ENCODE data around the gene GRIP1.

The GRIP1 gene

DNA sequence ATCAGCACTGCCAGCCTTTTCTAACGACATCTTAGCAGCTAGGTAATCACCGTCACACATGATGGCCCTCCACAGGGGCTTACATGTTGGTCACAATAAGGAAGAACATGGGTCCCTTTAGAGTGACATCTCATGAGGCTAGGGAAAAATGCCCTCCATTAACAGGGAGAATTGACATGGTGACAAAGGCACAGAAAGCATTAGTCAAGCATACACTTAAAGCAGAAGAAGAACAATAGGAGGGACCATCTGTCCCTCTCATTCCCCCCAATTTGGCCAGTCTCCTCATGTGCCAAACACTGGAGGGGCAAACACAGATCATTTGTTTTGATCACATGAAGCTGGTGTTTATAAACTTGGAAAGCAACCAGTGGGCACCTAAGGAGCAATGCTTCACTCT is 78.0 kb downstream of the GRIP1 start:
- no peak for DNase-seq (ENCODE audit: low read depth in 2 of 2)

DNA sequence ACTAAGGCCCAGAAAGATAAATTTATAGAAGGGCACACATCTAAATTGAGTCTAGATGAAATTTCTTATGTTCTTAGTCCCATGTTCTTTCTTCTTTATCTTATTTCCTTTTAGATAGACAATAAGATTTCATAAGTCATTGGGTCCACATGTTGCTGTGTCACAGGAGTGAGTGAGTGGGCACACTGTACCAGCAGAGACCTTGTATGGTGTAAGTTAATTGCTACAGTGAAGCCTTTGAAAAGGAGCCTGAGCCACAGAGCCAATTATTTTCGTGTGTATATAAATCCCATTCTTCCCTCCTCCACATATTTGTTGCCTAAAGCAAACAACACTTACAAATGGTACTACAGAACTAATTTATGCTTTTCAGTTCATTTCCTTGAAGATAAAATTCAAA is 79.1 kb downstream of the GRIP1 start:
- DNase-seq (ENCODE audit: low read depth in 2 of 2): no peak

GRCh38 chr12:66598608-66599007 is 80.3 kb downstream of the GRIP1 start:
- DNase-seq (ENCODE audit: low read depth in 2 of 2): no peak

DNA sequence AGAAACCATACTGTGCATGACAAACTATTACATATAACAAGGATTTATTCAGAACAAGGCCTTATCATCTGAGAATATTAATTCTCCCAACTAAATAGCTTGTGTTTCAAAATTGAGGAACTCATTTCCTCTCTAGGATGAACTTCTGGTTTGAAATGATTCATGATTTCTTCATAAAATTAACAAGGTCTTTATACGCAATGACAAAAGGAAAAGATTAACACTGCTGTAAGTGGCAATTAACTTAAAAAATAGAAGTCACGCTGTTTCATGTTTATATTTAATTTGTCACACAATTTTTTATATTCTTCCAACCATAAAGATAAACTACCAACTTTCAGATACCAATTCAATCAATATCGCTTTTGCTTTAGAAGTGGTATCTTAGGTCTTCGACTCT is 80.8 kb downstream of the GRIP1 start:
- DNase-seq (ENCODE audit: low read depth in 2 of 2): no peak

DNA sequence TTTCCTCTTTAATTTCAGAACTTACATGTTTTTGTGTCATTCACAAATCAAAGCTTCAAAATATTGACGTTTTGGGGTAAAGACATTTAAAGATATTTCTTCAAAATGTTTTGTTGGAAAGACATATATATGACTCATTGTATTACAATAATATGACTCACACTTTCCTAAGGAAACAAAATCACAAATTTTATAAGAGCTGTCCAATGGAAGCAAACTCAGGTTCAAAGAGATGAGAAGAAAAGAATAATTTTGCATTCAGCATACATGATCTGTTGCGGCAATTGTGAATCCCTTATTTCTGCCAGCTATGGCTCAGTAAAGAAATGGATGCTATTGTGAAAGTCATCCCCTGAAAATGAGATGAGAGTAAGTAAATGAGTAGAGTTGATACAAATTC is 82.7 kb downstream of the GRIP1 start:
- peak in 1 of 2 experiments; percentile 18 for DNase-seq (ENCODE audit: low read depth in 2 of 2)

DNA sequence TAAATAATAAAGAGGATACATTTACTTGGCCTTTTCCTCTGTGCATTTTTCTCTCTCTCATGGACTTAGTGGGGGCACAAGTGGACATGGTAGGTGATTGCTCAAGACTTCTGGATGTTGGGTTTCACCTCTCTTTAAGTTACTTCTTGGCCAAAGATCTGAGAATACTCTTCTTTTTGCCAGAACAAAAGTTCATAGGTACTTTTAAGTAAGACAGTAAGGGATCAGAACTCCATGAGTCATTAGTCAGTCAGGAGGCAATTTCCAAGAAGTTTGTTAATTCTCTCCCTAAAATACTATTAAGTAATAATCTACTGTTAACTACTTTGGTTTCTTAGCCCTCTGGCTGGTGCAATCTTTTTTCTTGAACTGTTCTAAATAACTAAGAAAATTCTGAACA is 84.2 kb downstream of the GRIP1 start:
- no peak for DNase-seq (ENCODE audit: low read depth in 2 of 2)

- no peak for DNase-seq (ENCODE audit: low read depth in 2 of 2)
Measured at GRCh38 chr12:66590275-66590985, 88.4 kb downstream of the GRIP1 start.

- no peak for DNase-seq (ENCODE audit: low read depth in 2 of 2)
Measured at GRCh38 chr12:66589095-66589494, 89.8 kb downstream of the GRIP1 start.

DNA sequence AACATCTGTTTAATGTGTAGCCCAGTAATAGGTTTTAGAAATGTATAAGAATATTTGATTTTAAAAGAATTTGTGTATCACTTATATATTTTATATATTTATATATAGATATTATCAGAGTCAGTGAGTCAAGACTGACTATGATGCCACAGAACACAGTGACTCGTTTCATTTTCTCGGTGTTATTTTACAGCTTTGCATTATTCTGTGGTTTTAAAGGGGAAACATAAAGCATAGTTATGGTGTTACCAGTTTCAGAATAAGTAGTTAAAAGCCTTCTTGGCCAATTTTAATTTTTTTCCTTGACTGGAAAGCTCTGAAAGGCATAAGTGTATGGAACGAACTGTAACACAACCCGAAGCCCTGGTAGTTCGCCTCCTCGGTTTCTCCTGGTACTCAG is 91.0 kb downstream of the GRIP1 start:
- peak; percentile 49 to 51 for DNase-seq (ENCODE audit: low read depth in 2 of 2)

DNA sequence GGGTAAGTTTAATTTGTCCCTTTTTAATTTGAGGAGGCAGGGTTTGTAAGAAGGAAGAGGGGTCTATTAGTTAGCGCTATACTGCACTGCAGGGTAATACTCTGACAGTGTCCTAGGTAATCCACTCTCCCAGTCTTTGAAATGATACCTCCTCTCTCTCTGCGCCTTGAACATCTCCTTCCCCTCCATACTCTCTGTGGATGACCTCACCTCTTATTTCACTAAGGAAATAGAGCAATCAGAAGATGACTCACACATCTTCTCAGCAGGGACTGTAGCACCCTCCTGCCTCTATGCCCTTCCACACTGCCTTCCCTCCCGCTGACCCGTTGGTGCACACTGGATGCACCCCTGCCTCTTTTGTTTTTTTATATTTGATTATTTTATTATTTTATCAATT is 94.2 kb downstream of the GRIP1 start:
- no peak for DNase-seq (ENCODE audit: low read depth in 2 of 2)

DNA sequence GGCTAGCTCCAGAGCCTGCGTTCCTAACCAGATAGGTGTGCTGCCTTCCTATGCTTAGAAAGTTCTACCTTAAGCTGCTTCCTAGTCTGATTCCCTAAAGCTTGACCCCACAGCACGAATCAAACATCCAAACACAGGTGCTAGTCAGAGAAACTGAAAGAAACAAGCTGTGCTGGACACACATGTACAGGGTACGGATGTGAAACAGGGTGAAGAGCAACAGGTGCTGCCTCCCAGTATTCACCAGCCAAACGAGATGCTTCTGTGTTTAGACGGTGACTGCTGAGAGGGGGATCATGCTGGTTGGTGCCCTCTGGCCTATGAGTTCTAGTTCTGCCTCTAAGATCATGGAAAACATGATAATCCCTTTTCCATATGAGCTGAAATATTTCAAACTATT is 105.3 kb downstream of the GRIP1 start:
- DNase-seq (ENCODE audit: low read depth in 2 of 2): no peak

DNA sequence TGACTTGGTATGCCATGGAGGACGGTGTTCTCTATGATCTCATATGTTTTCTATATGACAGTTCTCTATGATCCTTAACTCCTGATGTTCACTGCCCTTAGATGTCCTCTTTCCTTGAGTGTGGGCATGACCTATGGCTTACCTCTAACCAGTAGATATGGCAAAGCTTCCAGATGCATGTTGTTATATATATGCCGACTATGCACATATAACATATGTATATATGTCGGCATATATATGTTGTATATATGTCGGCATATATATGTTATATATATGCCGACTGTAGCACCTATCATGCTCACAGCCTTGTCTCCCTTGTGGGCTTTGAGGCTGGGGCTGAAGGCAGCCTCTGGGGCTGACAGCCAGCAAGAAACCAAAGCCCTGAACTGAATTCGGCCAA is 106.0 kb downstream of the GRIP1 start:
- DNase-seq (ENCODE audit: low read depth in 2 of 2): no peak

- no peak for DNase-seq (ENCODE audit: low read depth in 2 of 2)
Measured at GRCh38 chr12:66571361-66571915, 107.4 kb downstream of the GRIP1 start.

DNA sequence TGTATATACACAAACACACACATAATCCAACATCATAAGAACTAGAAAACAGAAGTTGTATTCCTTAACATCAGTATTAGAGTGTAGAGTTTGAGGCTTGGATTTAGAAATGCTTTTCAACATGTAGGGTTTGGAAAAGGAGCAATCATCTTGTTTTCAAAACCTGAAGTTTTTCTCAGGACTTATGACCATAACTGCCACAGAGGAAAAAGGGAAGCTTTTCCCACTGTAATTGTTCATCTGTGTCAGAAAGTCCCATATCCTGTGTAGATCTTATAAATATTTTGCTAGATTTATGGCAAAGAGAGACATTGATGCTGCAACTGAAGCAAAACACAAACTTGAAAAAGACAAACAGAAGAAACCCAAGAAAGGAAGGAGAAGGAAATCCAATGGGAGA is 115.7 kb downstream of the GRIP1 start:
- DNase-seq (ENCODE audit: low read depth in 2 of 2): no peak

GRCh38 chr12:66555113-66555512 is 123.8 kb downstream of the GRIP1 start:
- no peak for DNase-seq (ENCODE audit: low read depth in 2 of 2)

DNA sequence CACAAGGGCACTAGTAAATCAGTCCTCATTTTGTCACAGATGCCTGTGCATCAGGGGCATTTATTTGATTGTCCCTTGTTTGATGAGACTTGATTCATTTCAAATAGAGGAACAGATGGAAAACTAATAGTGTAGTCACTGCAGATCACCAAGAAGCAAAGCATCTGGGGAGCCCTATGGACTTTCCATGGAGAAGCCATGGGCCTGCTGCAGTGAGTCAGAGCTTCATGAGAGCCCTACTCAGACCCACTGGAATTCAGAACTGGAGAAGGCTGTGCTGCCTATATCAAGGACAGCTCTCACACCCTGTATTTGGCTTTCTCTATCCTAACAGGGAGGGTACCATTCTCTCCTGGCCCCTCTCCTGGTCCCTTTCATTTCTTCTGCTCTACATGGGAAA is 126.2 kb downstream of the GRIP1 start:
- DNase-seq (ENCODE audit: low read depth in 2 of 2): no peak

GRCh38 chr12:66550626-66551025 is 128.2 kb downstream of the GRIP1 start:
- DNase-seq (ENCODE audit: low read depth in 2 of 2): no peak

- DNase-seq (ENCODE audit: low read depth in 2 of 2): no peak
Measured at GRCh38 chr12:66549050-66549389, 129.9 kb downstream of the GRIP1 start.

DNA sequence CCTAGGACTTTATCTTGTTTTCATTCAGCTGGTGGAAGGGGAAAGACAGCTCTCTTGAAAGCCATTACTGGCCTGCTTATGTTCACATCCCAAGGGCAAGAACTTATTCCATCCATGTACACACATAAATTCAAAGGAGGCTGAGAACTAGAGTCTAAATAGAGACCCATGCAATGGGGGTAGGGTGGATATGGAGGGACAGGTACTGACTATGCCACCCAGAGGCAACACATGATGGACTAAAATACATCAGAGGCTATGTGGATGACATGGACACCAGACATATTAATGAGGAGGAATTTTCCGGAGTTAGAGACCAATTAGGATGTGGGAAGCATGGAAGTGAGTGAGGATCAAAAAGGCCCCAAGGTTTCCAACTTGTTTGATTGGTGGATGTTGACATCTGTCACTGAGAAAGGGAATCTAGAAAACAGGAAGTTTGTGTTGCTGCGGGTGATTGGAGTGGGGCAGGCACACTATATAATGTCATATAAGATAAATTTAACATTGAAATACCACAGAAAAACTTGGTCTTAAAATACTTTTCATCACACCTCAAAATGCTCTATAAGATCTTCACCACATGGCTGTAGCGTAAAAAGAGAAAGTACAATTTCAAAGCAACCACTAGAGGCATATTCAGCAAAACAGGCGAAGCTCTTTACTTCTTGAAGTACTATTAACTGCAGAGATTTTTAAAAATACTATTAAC is 130.4 kb downstream of the GRIP1 start:
- no peak for DNase-seq (ENCODE audit: low read depth in 2 of 2)

- no peak for DNase-seq (ENCODE audit: low read depth in 2 of 2)
Measured at GRCh38 chr12:66541426-66541825, 137.4 kb downstream of the GRIP1 start.

GRCh38 chr12:66539431-66539830 is 139.4 kb downstream of the GRIP1 start:
- no peak for DNase-seq (ENCODE audit: low read depth in 2 of 2)

GRCh38 chr12:66538970-66539369 is 139.9 kb downstream of the GRIP1 start:
- no peak for DNase-seq (ENCODE audit: low read depth in 2 of 2)

- DNase-seq (ENCODE audit: low read depth in 2 of 2): no peak
Measured at GRCh38 chr12:66537876-66538275, 141.0 kb downstream of the GRIP1 start.

Measured in fibroblast of skin of left biceps (primary cell).